ENCODE data around the gene BET1L.

- TF ChIP-seq EZH2 (IDR thresholded peaks at IDR 0.05; ENCODE audit: insufficient read depth, poor library complexity, severe bottlenecking) (no peak), EZH2phosphoT487 (IDR thresholded peaks at IDR 0.05; ENCODE audit: insufficient read depth, low read depth) (no peak)
Measured at GRCh38 chr11:199004-199581, 8.1 kb downstream of the BET1L start.

All from GM23248 (cell line).